H4 (cell line): ENCODE results near the gene SLC8A2. TPM values are rescaled to one million over a fixed set of nuclear protein-coding genes. Genes with fewer than 3 reads are reported as not detected.

ENCODE experiments used
- DNase-seq: peaks from one replicate; pipeline ENCODE4 v3.0.0-alpha.2; 2015; ENCODE audit warnings: low spot score
- total RNA-seq: library from RNA; depleted of rRNA; stranded (reverse); fragments of >200 nt; shearing (Covaris generic); gene quantifications from 2 replicates; pipeline ENCODE4 v1.2.3, GENCODE V29; 2014

Gene SLC8A2
- total RNA-seq, 1 experiment from 2014 or later = 0.19 TPM

- no peak for DNase-seq
Observed at GRCh38 chr19:47505506-47505905, 33.8 kb upstream of the SLC8A2 start.

DNA sequence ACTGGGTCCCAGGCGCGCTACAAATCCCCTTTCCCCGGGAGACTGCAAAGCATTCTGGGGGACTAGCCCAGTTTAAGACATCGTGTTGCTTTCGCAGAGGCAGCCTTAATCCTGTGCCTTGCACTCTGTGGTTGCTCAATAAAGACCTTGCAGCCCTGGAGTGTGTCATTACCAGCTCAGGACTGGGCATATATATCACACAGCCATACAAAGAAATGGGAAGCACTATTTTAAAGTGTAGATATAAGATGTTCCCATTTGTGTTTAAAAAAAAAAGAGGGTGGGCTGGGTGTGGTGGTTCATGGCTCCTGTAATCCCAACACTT lies 32.1 kb upstream of the SLC8A2 start:
- no peak for DNase-seq

GRCh38 chr19:47503130-47503825 lies 31.6 kb upstream of the SLC8A2 start:
- no peak for DNase-seq

GRCh38 chr19:47499863-47500830 lies 28.5 kb upstream of the SLC8A2 start:
- no peak for DNase-seq

GRCh38 chr19:47499371-47499770 lies 27.7 kb upstream of the SLC8A2 start:
- no peak for DNase-seq

- DNase-seq = no peak
Observed at GRCh38 chr19:47498561-47498960, 26.9 kb upstream of the SLC8A2 start.

GRCh38 chr19:47497821-47498520 lies 26.3 kb upstream of the SLC8A2 start:
- DNase-seq = no peak

DNA sequence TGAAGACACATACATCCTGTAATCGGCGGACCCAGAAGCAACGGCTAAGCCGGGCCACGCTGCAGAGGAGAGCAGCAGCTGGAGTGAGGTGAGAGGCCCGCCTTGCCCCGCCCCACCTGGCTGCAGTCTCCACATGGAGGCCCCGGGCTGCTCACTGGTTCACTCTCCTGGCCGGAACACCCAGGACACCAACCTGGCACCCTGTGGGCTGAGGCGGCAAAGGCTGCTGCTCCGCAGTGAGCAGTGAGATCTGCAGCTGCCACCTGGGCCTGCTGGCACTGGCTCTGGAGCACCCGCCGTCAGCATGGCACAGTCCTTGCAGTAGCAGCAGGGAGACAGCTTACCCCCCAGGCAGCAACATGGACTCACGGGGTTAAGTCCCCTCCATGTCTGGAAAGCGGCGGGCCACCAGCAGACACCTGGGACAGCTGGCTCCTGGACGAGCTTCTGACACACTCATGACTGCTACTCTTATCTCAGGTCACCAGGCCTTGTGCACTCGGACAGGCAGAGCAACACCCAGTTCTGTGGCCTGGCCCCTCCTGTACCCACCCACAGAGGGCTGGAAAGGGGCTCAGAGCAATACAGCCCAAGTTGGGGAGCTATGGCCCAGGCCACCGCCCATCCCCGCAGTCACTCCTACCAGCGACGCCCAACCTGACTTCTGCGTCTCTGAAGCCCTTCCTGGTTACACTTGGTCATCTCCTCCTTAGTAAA lies 25.5 kb upstream of the SLC8A2 start:
- DNase-seq = no peak

DNA sequence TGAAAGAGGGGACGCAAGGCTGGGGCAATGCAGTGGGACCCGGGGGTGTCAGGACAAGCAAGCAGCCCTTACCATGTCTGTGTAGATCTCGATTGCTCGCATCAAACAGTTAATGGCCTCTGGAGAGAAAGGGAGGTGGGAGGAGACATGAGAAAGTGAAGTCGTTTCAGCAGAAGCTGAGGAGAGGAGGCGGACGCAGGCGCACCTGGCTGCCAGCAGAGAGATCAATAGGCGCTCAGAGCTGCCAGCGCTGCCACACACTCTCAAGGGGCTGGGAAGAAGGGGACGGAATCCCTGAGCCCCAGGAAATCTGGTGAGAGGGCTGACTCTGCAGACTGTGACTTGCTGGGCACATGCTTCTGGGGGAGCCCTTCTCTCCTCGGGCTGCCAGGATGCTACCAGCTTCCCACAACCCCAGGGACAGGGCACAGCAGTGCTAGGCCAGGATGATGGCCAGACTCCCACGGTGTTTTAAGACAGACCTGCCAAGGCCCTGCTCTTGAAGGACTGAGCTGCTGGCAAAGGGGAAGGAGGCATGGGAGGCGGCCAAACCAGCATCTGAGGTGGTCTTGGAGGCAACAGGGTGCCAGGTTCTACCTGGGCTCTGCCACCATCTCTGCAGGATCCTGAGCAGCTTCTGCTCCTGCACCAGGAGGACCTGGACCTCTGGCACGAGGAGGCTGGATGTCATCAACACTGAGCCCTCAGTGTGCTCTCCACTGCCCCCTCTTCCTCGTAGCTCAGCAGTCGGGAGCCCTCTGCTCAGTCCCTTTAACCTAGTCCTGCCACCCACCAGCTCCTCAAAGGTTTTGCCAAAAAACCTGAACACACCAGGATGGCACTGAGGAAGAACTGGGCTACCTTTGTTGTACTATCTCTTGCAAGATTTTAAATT lies 24.0 kb upstream of the SLC8A2 start:
- DNase-seq = no peak

DNA sequence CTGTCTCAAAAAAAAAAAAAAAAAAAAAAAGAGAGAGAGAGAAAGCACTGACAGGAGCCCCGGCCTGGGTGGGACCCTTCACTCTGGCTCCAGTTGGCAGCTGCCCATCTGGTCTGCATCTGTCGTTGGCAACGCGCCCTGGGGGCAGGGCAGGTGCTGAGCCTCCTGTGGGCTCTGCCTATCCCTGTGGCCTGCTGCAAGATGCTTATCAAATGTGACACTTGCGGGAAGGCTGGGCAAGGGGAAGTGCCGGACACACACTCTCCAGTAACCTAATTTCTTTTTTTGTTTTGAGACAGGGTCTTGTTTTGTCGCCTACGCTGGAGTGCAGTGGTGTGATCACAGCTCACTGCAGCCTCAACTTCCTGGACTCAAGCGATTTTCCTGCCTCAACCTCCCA lies 23.0 kb upstream of the SLC8A2 start:
- no peak for DNase-seq

DNA sequence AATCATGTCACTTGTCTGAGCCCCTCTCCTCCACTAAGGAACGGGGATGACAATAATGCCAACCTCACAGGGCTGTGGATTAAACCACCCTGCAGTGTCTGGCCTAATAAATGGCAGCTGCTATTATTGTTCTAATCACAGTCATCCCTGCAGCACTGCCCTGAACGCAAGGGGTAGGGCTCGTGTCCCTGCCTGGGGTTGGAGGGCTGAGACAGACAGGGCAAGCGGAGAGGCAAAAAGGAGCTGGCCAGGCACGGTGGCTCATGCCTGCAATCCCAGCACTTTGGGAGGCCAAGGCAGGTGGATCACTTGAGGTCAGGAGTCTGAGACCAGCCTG lies 22.5 kb upstream of the SLC8A2 start:
- DNase-seq = no peak

- no peak for DNase-seq
Observed at GRCh38 chr19:47493378-47494210, 21.9 kb upstream of the SLC8A2 start.

DNA sequence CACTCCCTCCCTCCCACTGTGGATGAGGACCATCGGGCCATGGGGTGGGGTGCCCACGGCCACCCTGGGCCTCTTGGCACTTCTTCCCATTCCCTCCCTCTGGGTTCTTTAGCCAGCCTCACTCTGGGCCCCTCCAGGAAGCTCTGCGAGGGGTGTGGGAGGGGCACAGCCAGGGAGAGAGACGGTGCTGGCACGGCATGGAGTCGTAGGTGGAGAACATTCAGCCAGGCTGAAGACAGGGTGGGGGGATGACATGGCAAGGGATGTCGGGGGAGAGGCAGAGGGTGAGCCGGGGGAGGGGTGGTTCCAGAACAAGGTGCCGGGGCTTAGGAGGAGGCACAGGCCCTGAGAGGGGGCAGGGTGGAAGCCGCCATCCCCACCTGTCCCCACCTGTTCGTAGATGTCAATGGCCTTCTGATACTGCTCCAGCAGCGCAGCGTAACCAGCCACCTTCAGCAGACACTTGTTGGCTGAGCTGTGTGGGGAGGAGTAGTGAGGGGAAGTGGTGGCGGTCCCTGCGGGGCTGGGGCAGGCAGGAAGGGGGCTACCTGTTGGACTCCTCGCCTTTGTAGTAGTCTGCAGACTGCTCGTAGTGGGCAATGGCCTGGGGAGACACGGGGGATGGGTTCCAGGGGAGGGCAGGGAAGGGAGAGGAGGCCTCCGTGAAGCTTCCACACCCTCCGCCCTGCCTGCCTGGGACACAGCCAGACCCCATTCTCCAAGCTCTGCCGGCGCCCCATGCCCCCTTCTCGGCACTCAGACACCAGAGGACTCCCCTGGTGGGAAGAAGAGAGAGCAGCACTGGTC lies 21.1 kb upstream of the SLC8A2 start:
- DNase-seq = no peak

GRCh38 chr19:47492137-47492533 lies 20.4 kb upstream of the SLC8A2 start:
- no peak for DNase-seq

- no peak for DNase-seq
Observed at GRCh38 chr19:47491358-47492136, 19.9 kb upstream of the SLC8A2 start.

DNA sequence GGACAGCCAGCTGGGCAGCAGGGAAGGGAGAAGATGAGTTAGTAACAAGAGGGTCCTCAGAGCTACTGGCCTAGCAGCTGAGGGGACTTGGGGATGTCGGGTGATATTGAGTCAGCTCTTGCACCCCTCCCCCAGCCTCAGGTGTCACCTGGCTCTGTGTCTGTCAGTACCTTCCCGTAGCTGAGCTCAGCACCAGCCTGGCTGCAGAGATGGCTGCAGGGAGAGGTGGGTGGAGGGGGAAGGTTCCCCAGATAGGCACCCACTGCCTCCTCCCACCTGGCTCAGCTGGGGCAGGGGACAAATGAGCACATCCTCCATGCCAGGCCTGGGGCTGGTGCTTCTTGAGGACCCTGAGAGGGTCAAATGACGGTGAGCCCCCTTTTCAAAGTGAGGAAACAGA lies 19.2 kb upstream of the SLC8A2 start:
- DNase-seq = no peak

- no peak for DNase-seq
Observed at GRCh38 chr19:47490031-47490430, 18.3 kb upstream of the SLC8A2 start.
